DOHH2 (cell line): ENCODE results near the gene PZP.

Source experiments
- CTCF ChIP-seq: fragments of 200-600 bp; sonication (generic); IDR thresholded peaks from one replicate; pipeline ENCODE4 v1.5.1; 2014; ENCODE audit warnings: antibody characterized with exemption, mild to moderate bottlenecking, low read depth, low read length; ENCODE audit not compliant: poor library complexity, severe bottlenecking
- EZH2phosphoT487 ChIP-seq: fragments of 200-600 bp; sonication (generic); IDR thresholded peaks from 2 replicates; pipeline ENCODE4 v1.6.1; 2017; ENCODE audit warnings: borderline replicate concordance, mild to moderate bottlenecking, antibody characterized with exemption, low read length, moderate library complexity, mixed read lengths

- TF ChIP-seq CTCF (no peak), EZH2phosphoT487 (no peak)
Observed at GRCh38 chr12:9114946-9115345, 93.2 kb downstream of the PZP start.
